ENCODE results near the gene SNX2.

GRCh38 chr5:122773619-122774018 is 1.3 kb upstream of the SNX2 start:
- TF ChIP-seq EZH2 (IDR thresholded peaks at IDR 0.05; ENCODE audit: insufficient read depth, poor library complexity, severe bottlenecking): no peak
- TF ChIP-seq EZH2phosphoT487 (IDR thresholded peaks at IDR 0.05; ENCODE audit: insufficient read depth, low read depth): no peak
